WTC11 (cell line): ENCODE data around the gene CD3G.
"Not testable (repeated sequence)": the region's sequence is repeated elsewhere in the genome, so short reads cannot be mapped to it uniquely, and the experiment has no call there.

Experiments
- ATF6 ChIP-seq: sonication (generic); formaldehyde crosslinking; IDR thresholded peaks from 2 replicates; pipeline ENCODE4 v1.8.1; 2023; ENCODE audit warnings: mild to moderate bottlenecking, missing genetic modification reagents
- E2F1 ChIP-seq: sonication (generic); formaldehyde crosslinking; IDR thresholded peaks from 2 replicates; pipeline ENCODE4 v1.8.0; 2022; ENCODE audit warnings: mild to moderate bottlenecking, missing genetic modification reagents
- IRF2 ChIP-seq: sonication (generic); formaldehyde crosslinking; IDR thresholded peaks from 2 replicates; pipeline ENCODE4 v1.8.0; 2022; ENCODE audit warnings: low read depth, missing genetic modification reagents, borderline replicate concordance
- USF2 ChIP-seq: sonication (generic); formaldehyde crosslinking; IDR thresholded peaks from 2 replicates; pipeline ENCODE4 v1.8.1; 2023; ENCODE audit warnings: mild to moderate bottlenecking, missing genetic modification reagents, moderate library complexity
- TF ChIP-seq, protein P1 (sequence below): sonication (generic); formaldehyde crosslinking; IDR thresholded peaks from 2 replicates; pipeline ENCODE4 v1.8.0; 2022; ENCODE audit warnings: mild to moderate bottlenecking, missing genetic modification reagents
- TF ChIP-seq, protein P2 (sequence below): sonication (generic); formaldehyde crosslinking; IDR thresholded peaks from 2 replicates; pipeline ENCODE4 v1.8.0; 2023; ENCODE audit warnings: missing genetic modification reagents

DNA sequence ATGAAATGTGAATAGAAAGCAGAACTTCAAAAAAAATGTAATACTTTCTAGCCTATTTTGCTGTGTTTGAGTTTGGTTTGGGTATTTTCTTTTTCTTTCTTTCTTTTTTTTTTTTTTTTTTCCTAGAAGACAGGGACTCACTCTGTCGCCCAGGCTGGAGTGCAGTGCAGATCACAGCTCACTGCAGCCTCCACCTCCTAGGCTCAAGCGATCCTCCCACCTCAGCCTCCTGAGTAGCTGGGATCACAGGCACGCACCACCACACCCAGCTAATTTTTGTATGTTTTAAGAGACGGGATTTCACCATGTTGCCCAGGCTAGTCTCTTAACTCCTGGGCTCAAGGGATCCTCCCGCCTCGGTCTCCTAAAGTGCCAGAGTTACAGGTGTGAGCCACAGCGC lies 58.5 kb downstream of the CD3G start:
- not testable (repeated sequence) for TF ChIP-seq USF2 (CRISPR knock-in tag); IRF2; ATF6 (CRISPR knock-in tag); E2F1
- TF ChIP-seq, protein P1, sequence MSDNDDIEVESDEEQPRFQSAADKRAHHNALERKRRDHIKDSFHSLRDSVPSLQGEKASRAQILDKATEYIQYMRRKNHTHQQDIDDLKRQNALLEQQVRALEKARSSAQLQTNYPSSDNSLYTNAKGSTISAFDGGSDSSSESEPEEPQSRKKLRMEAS (CRISPR knock-in tag) = not testable (repeated sequence)
- TF ChIP-seq, protein P2, sequence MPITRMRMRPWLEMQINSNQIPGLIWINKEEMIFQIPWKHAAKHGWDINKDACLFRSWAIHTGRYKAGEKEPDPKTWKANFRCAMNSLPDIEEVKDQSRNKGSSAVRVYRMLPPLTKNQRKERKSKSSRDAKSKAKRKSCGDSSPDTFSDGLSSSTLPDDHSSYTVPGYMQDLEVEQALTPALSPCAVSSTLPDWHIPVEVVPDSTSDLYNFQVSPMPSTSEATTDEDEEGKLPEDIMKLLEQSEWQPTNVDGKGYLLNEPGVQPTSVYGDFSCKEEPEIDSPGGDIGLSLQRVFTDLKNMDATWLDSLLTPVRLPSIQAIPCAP (CRISPR knock-in tag) = not testable (repeated sequence)
